ENCODE measurements around the gene UCN2. TPM values are rescaled to one million over a fixed set of nuclear protein-coding genes. Genes with fewer than 3 reads are reported as not detected.

UCN2 gene
- total and polyA plus RNA-seq, 2 experiments from 2014 or later = 0.95 to 1.1 TPM

DNA sequence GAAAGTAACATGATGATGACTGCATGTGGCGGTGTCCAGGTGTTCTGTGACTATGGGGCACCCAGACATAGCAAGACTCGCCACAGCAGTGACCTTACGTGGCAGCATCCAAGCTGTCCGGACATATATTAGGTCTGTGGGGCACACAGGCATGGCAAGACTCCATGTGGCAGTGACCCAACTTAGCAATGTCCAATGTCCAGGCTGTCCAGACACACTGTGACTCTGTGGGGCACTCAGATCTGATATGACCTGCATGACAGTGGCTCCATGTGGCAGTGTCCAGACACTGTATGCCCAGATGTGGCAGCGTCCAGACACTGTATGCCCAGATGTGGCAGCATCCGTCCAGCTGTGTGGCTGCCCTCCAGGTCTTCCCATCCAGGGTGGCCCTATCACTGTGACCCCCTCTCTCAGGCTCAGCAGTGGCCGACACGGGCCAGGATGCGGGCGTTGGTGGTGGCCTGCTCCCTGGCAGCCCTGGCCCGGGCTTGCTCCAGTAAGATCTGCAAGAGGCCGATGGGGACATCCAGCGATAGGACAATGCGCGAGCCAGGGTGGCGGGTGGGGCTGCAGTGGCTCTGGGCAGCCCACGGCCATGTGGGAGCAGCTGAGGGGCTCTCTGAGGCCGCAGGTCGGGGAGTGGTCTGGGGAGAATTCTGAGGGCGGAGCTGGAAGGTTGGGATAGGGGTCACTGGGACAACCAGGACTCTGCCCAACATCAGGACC, 1.1 kb downstream of the UCN2 start:
- Histone ChIP-seq H3K9me3 (ENCODE audit: low read depth) (no peaks in the 10 kb centered on the region), H3K4me3 (no peak overlapping the region), H3K27me3 (no peaks in the 10 kb centered on the region), H3K36me3 (no peaks in the 10 kb centered on the region), H3K27ac (peak overlapping the region; percentile 93), H3K4me1 (ENCODE audit: low read depth) (peaks cover 35% of the 10 kb centered on the region)
- DNase-seq (ENCODE audit: low read depth in 1 of 2, low spot score in 1 of 2) = no peak
- TF ChIP-seq, protein P1, sequence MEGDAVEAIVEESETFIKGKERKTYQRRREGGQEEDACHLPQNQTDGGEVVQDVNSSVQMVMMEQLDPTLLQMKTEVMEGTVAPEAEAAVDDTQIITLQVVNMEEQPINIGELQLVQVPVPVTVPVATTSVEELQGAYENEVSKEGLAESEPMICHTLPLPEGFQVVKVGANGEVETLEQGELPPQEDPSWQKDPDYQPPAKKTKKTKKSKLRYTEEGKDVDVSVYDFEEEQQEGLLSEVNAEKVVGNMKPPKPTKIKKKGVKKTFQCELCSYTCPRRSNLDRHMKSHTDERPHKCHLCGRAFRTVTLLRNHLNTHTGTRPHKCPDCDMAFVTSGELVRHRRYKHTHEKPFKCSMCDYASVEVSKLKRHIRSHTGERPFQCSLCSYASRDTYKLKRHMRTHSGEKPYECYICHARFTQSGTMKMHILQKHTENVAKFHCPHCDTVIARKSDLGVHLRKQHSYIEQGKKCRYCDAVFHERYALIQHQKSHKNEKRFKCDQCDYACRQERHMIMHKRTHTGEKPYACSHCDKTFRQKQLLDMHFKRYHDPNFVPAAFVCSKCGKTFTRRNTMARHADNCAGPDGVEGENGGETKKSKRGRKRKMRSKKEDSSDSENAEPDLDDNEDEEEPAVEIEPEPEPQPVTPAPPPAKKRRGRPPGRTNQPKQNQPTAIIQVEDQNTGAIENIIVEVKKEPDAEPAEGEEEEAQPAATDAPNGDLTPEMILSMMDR (IDR thresholded peaks at IDR 0.05; ENCODE audit: low read depth, low read length) = no peak

DNA sequence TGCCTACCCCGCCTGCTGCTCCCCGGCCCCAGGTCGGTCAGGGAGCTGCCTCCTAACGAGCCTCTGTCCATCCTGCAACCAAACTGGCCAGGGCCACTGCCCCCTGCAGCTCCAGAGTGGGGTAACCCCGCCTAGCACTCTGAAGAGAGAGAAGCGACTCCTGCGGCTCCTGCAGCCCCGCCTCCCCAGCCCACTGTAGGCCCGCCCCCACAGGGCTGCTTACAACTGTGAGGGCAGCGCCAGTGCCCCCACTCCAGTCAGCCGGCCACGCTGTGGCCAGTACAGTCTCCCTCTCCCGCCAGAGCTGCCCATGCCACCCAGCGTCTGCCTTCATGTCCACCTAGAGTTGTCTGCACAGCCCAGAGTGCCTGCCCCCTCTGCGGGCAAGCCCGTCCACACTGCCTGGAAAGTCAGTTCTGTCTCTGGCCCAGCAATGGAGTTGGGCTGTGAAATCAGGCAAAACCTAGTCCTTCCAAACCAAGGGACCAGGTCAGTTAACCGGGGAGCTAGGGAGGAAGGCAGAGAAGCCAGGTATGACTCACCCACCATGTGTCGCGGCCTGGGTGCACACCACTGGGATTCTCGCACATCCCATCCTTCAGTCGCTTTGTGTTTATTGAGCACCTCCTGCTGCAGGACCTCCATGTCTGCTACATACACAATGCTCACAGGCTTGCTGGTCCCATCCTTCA, 2.4 kb downstream of the UCN2 start:
- Histone ChIP-seq H3K9me3 (ENCODE audit: low read depth) (no peaks in the 10 kb centered on the region), H3K36me3 (no peaks in the 10 kb centered on the region), H3K27ac (peak overlapping the region; percentile 93), H3K27me3 (no peaks in the 10 kb centered on the region), H3K4me1 (ENCODE audit: low read depth) (peaks cover 35% of the 10 kb centered on the region), H3K4me3 (peak overlapping the region; percentile 35)
- DNase-seq (ENCODE audit: low read depth in 1 of 2, low spot score in 1 of 2) = peak; percentile 76 to 92
- TF ChIP-seq, protein P1 (IDR thresholded peaks at IDR 0.05; ENCODE audit: low read depth, low read length) = peak; percentile 46

DNA sequence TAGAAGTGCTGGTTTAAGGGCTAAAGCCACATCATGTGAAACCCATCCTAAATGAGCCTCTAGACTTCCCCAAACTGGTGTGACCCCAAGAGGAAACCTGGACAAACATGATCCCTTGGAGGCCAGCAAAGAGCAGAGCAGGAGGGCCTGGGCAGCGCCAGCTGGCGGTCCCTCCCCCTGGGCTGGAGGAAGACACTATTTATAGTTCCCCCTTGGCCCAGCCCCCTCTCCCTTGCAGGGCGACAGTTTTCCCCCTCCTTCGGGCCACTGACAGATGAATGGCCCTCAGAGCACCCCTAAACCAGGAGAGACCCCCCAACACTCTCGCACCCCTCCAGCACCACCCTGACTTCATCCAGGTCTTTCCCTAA, 2.9 kb downstream of the UCN2 start:
- Histone ChIP-seq H3K27ac (peak overlapping the region; percentile 93), H3K4me1 (ENCODE audit: low read depth) (peaks cover 39% of the 10 kb centered on the region)
- peak in 1 of 2 donors; percentile 79 for DNase-seq (ENCODE audit: low read depth in 1 of 2, low spot score in 1 of 2)

DNA sequence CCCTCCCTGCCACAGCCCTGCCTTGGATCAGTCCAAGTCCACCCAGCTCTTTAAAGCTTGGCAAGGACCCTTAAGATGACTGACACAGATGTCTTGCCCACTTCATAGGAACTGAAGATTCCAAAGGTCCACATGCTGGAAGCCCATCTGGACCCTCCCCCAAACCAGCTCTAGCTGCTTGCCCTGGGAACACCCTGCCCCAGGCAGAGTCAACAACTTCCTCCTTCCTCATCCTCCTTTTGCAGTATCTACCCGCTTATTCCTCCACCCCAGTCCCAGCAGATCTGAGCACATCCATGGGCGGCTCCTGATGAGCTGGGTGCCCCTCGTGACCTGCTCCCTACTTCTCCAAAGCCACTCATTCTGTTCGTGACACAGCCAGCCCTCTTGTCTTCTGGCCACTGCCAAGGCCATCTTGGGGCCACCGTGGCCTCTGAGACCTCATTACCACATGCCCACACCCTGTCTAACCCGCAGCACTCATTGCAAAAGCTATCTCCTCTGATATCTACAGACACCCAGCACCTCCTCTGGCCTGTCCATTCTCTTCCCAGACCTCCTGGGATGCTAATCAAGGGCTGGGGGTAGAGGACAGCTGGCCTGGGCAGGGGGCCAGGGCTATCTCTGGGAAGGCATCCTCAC, 5.0 kb downstream of the UCN2 start:
- H3K27me3 ChIP-seq = no peaks in the 10 kb centered on the region
- DNase-seq (ENCODE audit: low read depth in 1 of 2, low spot score in 1 of 2) = no peak
- TF ChIP-seq, protein P1 (IDR thresholded peaks at IDR 0.05; ENCODE audit: low read depth, low read length) = no peak
- H3K4me1 ChIP-seq (ENCODE audit: low read depth) = peaks cover 57% of the 10 kb centered on the region
- H3K36me3 ChIP-seq = no peaks in the 10 kb centered on the region
- H3K4me3 ChIP-seq = no peak overlapping the region
- peak overlapping the region; percentile 93 for H3K27ac ChIP-seq
- H3K9me3 ChIP-seq (ENCODE audit: low read depth) = no peaks in the 10 kb centered on the region

More for the DNA sequence above, 2.9 kb downstream of the UCN2 start:
- no peaks in the 10 kb centered on the region for H3K36me3 ChIP-seq
- no peaks in the 10 kb centered on the region for H3K9me3 ChIP-seq (ENCODE audit: low read depth)
- H3K4me3 ChIP-seq = peak overlapping the region; percentile 35
- TF ChIP-seq, protein P1 (IDR thresholded peaks at IDR 0.05; ENCODE audit: low read depth, low read length) = no peak
- H3K27me3 ChIP-seq = no peaks in the 10 kb centered on the region

DNA sequence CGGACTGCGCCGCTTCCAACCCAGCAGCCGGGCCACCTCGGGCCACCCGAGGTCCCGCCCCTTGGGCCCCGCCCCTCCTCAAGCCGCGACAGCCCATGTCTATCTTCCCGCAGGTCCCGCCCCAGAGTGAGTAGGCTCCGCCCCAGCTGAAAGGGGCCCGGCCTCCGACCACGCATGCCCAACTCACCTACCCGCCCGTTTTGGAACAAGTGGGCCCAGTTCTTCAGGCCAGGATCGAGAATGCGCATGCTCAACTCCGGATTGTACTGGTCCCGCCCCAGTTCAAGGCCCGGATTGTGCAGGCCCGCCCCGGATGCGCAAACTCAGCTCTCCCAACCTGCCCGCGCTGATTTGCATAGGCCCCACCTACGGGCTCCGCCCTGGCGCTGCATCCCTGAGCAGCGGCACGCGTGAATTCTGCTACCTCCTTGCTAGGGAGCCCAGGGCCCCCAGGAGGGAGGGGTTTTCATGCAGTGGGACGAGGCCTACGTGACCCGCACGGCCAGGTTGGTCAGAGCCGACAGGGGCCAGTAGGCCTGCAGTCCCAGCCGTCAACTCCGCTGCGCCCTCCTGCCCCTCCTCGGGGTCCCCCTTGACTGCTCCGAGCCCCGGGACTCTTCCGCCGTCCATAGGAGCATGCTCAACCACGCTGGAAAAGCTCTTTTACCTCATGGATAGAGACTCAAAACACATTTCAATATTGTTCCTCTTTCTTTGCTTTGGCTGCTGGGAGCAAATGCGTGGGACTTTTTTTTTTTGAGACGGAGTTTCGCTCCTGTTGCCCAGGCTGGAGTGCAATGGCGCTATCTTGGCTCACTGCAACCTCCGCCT, 6.6 kb downstream of the UCN2 start, which contains the start of gene PFKFB4:
Gene PFKFB4 (minus strand): TSS at position 8 of the 831 bp plus-strand sequence. CDS start 26 bp downstream, outside the sequence.
- no peaks in the 10 kb centered on the region for H3K9me3 ChIP-seq (ENCODE audit: low read depth)
- peak; percentile 99 to 100 for DNase-seq (ENCODE audit: low read depth in 1 of 2, low spot score in 1 of 2)
- H3K36me3 ChIP-seq = peaks cover 1% of the 10 kb centered on the region
- H3K27me3 ChIP-seq = no peaks in the 10 kb centered on the region
- H3K27ac ChIP-seq = peak within 1 kb of the TSS; percentile 69
- peaks cover 59% of the 10 kb centered on the region for H3K4me1 ChIP-seq (ENCODE audit: low read depth)
- TF ChIP-seq, protein P1 (IDR thresholded peaks at IDR 0.05; ENCODE audit: low read depth, low read length) = no peak
- H3K4me3 ChIP-seq = peak within 1 kb of the TSS; percentile 80
